HG03520 (cell line): Measurements from ENCODE around the gene SLC4A11.

Experiments
- ATAC-seq: cut with Tn5 transposase; IDR thresholded peaks from one replicate; pipeline ENCODE4 v1.9.1; 2021; ENCODE audit warnings: mild to moderate bottlenecking, moderate library complexity; ENCODE audit not compliant: unreplicated experiment

Gene SLC4A11

DNA sequence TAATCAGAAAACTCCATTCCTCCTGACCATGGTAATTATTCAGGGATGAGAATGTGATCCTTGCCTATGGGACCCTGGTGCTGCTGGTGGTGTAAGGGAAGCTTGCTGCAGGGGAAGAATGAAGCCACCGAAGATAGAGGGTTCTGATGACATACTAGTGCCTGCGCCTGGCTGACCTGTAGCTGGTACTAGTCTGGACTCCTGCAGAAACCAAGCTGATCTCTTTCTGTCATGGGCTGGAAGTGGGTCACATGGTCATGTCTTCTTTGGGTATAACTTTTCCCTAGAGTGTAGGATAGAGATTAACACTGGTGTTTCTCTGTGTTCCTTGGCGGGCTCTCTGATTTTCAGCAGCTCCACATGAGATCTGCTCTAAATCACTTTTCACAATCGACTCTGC lies 8.6 kb upstream of the SLC4A11 start:
- ATAC-seq, result no peak

DNA sequence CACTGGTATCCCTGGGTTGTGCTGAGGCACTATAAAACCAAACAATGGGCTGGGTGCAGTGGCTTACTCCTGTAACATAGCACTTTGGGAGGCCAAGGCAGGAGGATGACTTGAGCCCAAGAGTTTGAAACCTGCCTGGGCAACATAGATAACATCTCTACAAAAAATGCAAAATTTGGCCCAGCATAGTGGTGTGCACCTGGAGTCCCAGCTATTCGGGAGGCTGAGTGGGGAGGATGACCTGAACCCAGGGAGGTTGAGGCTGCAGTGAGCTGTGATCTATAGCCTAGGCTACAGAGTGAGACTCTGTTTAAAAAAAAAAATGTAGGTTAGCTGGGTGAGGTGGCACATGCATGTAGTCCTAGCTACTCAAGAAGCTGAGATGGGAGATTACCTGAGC lies 7.7 kb upstream of the SLC4A11 start:
- ATAC-seq, result no peak

DNA sequence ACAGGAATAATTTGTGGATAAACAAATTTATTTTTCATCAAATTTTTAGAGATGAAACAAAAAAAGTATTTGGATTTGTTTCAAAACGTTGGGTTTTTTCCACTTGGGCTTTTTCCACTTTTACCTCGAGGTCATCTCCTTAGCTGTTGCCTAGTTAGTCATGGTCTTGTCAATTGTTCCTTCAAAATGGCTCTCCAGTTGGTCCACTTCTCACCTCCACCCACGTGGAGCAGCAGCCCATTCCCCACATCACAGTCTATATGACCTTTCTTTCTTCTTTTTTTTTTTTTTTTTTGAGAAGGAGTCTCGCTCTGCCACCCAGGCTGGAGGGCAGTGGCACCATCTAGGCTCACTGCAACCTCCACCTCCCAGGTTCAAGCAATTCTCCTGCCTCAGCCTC lies 6.7 kb upstream of the SLC4A11 start:
- no peak for ATAC-seq

DNA sequence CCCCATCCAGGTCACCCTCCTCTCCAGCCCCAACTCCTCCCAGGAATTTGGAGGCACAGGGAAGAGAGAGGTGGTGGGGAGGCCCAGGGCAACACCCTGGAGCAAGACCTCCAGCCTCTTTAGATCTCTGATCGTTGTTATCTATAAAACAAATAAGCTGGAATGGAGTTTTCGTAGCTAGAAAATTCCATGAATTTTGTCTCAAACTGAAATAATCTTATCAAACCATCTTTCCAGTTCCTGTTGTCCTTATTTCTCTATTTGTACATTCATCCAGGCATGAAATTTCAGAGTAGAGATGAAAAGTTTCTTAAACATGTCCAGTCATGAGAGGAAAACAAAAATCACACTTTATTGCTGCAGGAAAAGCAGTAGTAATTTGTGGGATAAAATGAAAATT lies 6.2 kb upstream of the SLC4A11 start:
- no peak for ATAC-seq

DNA sequence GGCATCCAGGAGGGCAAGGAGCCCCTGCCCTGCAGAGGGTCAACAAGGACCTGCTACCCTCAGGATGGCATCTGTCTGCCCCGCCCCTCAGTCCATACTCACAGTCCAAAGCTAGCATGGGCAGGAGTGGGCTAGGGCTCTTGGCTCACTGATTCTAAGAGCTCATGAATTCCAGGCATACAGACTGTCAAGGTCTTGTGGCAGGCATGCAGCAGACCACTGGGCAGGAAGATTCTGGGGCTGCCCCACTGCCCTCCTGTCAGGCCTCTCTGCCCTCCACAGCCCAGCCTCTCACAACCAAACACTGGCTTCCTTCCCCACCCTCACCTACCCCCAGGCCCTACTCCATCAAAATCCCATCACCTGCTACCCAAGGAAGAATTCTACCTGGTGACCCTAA lies 5.6 kb upstream of the SLC4A11 start:
- no peak for ATAC-seq

DNA sequence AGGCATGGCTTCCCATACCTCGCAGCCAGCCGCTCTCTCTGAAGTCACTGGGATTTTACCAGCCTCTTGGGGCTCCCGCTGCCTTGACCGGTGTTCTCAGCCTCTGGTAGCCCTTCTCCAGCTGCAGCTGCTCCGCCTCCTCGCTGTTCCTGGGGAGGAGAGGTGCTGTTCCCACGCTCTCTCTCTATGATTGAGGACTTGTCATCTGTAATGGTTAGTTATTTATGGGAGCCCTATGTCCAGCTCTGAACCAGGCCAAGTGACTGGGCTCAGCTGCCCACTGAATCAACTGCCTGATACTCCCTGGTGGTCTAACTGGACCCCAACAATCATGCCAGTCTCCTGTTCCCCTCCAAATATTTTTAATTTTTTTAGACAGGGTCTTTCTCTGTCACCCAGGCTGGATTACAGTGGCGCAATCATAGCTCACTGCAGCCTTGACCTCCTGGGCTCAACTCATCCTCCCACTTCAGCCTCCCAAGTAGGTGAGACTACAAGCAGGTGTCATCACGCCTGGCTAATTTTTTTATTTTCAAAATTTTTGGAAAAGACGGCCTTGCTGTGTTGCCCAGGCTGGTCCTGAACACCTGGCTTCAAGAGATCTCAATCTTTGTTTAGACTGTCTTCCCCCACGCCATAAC lies 4.8 kb upstream of the SLC4A11 start:
- ATAC-seq, result no peak

DNA sequence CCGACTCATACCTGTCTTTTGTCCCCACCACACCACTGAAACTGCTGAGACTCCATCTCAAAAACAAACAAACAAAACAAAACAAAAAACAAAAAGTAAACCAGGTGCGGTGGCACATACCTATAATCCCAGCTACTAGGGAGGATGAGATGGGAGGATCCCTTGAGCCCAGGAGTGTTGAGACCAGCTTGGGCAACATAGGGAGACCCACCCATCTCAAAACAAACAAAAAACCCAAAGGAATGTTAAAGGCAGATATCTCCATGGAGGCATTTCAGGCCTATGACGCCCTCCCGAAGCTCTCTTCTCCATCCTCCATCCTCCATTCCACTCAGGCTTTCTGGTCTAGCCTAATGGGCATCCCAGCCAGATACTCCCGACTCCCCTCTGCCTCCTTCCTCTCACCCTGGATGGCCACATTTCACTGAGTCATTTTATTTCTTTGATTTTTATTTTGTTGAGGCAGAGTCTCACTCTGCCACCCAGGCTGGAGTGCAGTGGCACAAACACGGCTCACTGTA lies 3.2 kb upstream of the SLC4A11 start:
- ATAC-seq, result no peak

DNA sequence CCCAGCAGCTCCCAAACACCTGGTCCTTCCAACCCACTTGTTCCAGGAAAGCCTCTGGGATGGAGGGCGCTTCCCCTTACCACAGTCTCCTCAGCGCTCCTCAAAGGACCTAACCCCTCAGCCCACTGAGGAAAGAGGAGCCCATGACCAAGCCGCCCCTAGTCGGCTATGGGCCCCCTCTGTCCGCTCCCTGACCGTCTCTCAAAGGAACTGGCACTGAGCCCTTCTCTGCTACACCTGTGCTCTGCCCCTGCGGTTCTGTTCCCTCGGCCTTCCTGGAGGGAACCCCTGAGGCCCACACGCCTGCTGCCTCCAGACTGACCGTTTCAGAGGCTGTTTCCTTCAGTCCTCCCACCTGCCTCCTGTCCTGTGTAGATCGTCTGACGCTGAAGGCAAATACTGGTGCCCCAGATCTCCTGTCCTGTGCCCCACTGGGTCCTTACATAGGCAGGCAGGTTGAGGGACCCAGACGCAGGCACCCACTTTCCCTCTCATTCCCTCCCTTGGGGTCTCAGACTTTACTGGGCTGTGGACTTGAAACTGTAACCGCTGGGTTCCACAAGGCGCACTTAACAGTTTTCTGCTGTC lies 1.9 kb upstream of the SLC4A11 start:
- ATAC-seq, result no peak

DNA sequence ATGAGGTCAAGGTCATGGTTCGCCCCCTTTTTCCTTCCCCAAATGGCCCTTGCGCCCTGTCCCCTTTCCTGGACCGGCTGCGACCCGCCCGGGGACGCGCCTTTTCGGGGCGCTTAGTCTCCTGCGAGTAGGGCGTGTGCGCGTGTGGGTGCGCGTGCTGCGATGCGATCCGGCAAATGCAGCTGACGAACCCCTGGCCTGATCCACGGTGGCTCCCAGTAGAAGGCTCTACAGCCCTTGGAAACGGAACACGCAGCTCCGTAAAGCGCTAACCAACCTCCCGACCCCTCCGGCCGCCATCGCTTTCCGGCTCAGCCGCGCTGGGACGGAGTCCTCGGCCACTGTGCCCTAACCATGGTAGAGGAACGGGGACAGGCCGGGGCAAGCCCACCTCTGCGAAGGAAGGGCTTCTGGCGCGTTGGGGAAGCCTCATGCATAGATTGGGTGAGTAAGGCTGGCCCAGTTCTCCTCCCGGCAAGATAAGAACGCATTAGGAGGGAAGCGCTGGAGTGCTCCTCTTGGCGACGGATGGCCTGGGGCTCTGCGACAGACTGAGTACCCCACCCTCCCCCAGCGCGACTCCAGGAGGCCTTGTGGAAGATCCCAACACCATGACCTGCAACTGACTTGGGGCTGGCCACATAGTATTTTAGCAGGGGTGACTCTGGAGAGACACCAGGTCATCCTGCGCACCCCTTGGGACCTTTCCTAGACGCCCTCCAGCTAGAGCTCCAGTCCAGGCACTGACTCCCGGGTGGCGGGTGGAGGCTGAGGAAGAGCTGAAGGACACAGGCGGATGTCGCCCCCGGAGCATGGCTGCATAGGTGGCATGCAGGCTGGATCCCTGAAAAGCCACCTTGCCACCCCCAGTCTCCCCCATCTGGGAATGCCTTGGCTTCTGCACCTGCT lies 1.1 kb upstream of the SLC4A11 start:
- no peak for ATAC-seq

DNA sequence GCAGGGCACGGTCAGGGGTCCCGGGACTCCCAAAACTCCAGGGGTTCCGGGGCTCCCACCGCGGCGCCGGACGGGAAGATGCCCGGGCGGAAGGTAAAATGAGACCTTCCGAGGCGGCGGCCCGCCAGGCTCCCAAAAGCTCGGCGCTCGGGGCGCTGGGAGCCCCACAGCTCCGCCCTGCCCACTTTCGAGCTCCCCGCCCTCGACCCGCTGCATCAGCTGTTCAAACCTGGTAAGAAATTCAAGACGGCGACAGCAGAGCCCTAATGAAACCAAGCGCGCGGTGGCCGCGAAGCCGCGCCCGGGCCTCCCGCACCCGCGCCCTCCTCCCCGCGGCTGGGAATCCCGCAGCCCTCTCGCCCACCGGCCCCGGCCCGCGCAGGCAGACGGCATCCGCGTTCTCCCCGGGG lies 369 bp downstream of the SLC4A11 start:
- ATAC-seq, result peak; percentile 51

DNA sequence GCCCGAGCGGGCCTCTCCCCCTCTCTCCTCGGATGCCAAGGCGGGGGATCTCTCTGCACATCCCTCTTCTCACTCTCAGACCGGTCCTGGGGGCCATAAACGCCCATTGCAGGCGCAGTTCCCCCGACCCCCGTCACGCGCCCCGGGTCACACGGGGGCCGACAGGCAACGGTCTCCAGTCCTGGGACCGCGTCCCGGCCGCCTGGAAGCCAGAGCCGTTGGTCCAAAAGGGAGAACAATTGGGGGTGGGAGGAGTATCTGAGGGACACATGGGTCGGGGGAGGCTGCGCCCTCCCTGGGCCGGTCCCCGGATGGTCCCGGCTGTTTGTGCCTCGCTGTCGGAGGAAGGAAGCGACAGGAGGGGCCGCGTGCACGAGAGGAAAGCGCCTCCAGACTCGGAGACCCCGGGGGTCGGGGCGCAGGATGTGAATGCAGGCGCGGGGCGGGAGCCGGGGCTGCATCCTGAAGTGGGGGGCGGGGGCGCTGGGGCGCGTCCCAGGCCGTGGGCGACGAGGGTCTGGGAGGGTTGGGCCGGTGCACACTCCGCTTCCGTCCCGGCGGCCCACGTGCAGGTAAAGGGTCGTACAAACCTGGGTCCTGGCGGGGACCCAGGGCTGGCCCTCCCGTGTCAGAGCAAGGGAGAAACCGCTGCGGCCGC lies 903 bp downstream of the SLC4A11 start:
- no peak for ATAC-seq

DNA sequence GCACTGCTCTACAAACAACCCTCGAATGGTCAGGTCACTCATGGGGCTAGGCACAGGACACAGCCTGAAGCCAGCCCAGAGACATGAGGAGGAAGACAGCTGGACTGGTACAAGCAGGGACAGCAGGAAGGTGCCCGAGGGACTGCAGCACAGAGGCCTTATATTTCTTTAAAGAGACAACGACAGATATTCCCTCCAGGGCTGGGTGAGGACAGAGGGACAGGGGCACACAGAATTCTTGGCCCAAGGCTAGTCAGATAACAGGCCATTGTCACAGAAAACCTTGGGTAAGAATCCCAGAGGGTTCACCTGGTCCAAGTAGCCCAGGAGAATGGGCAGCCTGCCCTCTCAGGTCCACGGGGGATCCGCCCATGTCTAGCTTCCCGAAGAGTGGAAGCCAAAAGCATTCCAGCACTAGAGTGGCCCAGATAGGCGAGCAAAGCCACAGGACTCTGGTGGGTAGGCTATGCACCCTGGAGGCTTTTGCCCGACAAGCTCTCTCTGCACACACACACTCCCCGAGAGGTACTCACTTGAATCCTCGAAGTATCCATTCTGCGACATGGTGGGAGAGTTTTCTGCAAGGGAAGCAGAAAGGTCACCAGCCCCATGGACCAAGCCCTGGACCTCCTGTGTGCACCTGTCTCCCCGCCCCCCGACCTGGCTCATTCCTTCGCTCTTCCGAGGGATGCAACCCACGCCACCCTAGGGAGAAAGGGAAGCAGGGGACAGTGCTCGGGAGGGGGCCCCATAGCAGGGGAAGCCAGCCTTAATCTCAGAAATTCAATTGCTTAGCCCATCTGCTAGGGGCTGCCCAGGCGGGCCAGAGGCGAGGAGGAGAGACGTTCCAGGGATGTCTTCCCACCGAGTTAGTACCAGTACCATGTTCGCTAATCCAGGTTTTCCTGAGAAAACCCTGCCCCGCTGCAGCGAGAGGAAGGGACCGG lies 1.7 kb downstream of the SLC4A11 start:
- no peak for ATAC-seq

DNA sequence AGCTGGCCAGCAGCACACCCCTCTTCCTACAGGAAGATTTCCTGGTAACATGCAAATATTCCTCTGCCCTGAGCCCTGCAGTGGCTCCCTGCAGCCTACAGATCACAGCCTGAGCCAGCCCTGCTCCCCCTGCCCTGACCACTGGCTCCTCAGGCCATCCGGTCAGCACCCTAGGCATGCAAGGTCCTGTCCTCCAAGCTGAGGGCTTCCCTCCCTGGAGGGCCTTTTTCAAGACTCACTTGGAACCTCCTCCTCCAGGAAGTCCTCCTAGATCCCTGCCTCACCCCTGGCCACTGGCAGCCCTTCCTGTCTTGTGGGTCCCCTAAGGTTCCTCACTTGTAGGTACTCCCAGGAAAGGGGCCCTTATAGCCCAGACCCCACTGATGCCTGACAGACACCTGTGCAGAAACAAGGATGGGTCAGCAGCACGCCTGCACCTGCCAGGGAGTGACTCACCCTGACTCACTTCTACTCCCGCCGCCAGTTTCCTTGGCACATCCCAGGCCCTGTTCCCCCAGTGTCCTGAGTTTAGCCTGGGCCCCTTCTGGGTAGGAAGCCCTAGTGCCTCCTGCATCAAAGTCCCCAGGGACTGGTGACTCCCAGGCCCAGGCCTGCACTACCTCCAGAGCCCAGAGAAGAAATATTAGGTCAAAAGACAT lies 3.2 kb downstream of the SLC4A11 start:
- ATAC-seq, result no peak

DNA sequence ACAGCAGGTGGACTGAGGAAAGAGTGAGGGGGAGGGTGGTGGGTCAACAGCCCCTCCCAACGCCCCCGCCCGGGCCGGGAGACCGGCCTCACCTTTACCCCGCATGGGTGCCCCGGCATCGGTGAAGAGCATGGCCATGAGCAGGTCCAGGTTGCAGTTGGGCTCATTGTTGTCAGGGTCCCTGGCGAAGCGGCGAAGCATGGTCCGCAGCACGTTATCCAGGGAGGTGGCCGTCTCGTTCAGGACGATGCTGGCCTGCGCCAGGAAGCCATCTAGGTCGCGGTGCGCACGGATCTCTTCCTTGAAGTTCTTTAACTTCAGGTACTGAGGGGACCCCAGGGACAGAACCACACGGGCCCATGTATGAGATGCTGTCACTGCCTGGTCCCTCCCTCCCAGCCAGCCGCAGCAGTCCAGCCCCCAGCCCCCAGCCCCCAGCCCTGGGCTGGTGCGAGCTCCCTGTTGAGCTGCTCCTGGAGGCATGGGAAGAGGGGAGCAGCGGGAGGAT lies 4.9 kb downstream of the SLC4A11 start:
- ATAC-seq, result no peak

DNA sequence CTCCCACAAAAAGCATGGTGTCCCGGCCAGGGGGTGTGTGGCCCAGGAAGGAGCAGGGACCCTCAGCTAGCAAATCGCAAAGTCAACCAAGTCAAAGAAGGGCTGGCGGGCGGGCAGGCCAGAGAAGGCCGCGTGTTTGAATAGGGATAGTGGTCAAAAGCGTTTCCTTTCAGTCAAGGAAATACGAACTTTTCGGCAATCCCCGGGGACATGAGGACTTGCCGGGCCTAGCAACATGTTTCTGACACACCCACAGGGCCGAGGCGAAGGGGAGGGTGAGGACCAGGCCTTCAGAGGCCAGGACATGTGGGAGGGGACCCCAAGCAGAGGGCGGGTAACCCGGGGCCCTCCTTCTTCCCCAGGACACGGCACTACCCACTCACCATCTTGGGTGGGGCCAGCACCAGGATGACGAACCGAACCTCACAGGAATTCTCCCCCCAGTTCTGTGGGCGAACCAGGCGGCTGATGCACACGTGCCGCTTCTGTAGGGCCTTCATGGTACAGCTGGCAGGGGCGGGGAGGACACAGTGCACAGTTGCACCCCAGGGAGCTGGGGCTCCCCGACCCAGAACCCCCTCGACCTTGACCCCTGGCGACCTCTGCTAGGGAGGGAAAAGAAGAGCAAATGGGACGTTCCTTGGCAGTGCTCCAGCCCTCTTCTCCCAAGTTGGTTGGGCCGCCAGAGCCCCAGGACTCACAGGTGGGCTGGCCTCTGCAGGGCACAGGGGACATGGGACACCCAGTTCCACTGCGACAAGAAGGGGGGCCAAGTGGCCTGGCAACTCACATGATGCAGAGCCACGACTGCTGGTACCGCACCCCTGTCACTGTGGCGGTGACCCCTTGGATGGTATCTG lies 5.6 kb downstream of the SLC4A11 start:
- ATAC-seq, result no peak

DNA sequence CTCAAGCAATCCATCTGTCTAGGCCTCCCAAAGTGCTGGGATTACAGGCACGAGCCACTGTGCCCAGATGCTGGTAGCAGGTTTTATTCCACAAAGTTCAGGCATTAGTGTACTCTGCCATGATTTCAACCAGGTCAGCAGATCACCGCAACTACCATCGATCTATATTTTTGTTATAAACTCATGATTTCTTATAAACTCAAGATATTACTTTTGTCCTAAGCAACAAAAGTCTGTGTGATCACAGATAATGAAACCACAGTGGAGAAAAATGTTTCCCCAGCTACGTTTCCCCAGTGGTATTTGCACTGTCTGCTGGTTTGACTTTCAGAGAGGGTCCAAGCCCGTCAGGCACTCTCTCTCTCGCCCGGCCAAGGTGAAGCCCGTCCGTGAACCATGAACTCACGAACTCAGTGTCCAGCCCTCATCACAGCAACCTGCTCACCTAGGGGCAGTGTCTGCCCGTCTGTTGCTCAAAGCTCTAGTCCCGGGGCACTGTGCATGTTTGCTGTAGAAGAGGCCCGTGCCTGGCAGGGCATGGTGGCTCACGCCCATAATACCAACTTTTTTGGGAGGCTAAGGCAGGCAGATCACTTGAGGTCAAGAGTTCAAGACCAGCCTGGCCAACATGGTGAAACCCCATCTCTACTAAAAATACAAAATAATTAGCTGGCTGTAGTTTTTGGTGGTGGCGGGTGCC lies 7.0 kb downstream of the SLC4A11 start:
- no peak for ATAC-seq

DNA sequence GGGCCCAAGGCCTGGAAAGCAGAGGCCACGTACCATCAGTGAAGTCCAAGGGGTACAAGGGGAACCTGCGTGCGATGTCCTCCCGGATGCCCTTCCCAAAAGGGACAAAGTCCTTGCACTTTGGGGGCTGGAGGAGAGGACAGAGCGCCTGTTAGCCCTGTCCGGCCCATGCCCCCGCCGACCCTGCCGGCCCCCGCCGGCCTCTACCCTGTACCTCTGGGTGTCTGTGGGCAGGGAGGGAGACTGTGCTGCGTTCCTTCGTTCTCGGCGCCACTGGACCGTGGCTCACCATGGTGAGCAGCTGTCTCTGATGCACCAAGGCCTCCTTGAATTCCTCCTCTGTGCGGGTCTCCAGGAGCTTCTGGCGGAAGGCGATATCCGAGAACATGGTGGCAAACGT lies 7.9 kb downstream of the SLC4A11 start:
- no peak for ATAC-seq

DNA sequence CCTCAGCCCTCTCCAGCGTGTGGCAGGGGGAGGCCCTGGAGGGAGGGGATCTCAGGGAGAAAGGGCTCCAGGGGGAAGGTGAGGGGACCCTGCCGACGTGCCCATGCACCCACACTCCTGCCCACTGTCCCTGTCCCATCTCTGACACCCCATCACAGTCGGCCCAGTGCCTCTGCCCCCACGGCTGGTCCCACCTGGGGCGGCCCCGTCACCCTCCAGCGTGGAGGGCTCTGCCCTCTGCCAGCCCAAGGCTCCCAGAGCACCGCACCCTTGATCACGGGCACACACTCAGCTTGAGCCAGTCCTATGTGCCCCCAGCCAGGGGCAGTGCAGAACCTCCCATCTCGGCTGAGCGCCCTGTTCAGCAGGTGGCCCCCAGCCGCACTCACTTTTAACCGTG lies 9.2 kb downstream of the SLC4A11 start:
- no peak for ATAC-seq
